ENCODE measurements around the gene NQO1.

GRCh38 chr16:69756705-69757104 is 30.3 kb upstream of the NQO1 start:
- TF ChIP-seq, protein P1, sequence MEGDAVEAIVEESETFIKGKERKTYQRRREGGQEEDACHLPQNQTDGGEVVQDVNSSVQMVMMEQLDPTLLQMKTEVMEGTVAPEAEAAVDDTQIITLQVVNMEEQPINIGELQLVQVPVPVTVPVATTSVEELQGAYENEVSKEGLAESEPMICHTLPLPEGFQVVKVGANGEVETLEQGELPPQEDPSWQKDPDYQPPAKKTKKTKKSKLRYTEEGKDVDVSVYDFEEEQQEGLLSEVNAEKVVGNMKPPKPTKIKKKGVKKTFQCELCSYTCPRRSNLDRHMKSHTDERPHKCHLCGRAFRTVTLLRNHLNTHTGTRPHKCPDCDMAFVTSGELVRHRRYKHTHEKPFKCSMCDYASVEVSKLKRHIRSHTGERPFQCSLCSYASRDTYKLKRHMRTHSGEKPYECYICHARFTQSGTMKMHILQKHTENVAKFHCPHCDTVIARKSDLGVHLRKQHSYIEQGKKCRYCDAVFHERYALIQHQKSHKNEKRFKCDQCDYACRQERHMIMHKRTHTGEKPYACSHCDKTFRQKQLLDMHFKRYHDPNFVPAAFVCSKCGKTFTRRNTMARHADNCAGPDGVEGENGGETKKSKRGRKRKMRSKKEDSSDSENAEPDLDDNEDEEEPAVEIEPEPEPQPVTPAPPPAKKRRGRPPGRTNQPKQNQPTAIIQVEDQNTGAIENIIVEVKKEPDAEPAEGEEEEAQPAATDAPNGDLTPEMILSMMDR (IDR thresholded peaks at IDR 0.05; ENCODE audit: insufficient read depth, low read depth, low read length): no peak
- TF ChIP-seq EZH2 (IDR thresholded peaks at IDR 0.05; ENCODE audit: insufficient read depth, low read length): no peak

Data from astrocyte (in vitro differentiated cells and primary cell).